Measurements from ENCODE around the gene TRIM4.

GRCh38 chr7:99910976-99911375 is 8.4 kb downstream of the TRIM4 start:
- TF ChIP-seq POLR2A (IDR thresholded peaks at IDR 0.05), result no peak
- TF ChIP-seq CTCF (IDR thresholded peaks at IDR 0.05), result no peak
- TF ChIP-seq EP300 (IDR thresholded peaks at IDR 0.05), result no peak
